Measurements from ENCODE around the gene TMEM236. TPM values are rescaled to one million over a fixed set of nuclear protein-coding genes. Genes with fewer than 3 reads are reported as not detected.

Gene TMEM236
- total and polyA plus RNA-seq, 9 of the 15 experiments (the other 6 are each of a cell fraction or from before 2014, with no cell fraction given): 0.04 to 0.13 (median 0.04) TPM; not detected in 4

- TF ChIP-seq MAFF (IDR thresholded peaks at IDR 0.05; ENCODE audit: low read length) (no peak), GATAD2A (IDR thresholded peaks at IDR 0.05) (no peak), ZKSCAN1 (IDR thresholded peaks at IDR 0.05; ENCODE audit: low read depth, low read length) (no peak), MAFK (IDR thresholded peaks at IDR 0.05; ENCODE audit: low read length) (peak; percentile 53), NFE2L1 (tag; IDR thresholded peaks at IDR 0.05; ENCODE audit: borderline replicate concordance, low read depth) (no peak), FOXK1 (CRISPR knock-in tag; IDR thresholded peaks at IDR 0.05; ENCODE audit: borderline replicate concordance) (no peak), ZNF174 (CRISPR knock-in tag; IDR thresholded peaks at IDR 0.05) (no peak), MYNN (IDR thresholded peaks at IDR 0.05) (no peak), MYNN (CRISPR knock-in tag; IDR thresholded peaks at IDR 0.05) (no peak), THRAP3 (IDR thresholded peaks at IDR 0.05; ENCODE audit: borderline replicate concordance) (no peak), ZNF184 (CRISPR knock-in tag; IDR thresholded peaks at IDR 0.05) (no peak), HMGN3 (IDR thresholded peaks at IDR 0.05; ENCODE audit: borderline replicate concordance, extremely low read depth, insufficient read length, low read depth, low read length) (no peak), ZNF561 (CRISPR knock-in tag; conservative IDR thresholded peaks at IDR 0.05) (no peak), MYC (IDR thresholded peaks at IDR 0.05; ENCODE audit: low read depth, low read length) (no peak), MYC (CRISPR knock-in tag; IDR thresholded peaks at IDR 0.05; ENCODE audit: borderline replicate concordance, low read depth) (no peak), ZMIZ1 (IDR thresholded peaks at IDR 0.05; ENCODE audit: low read depth in 2 of 2, low read length in 2 of 2) (0 out of 4 replicates have a peak, but pooled peaks of 1 of the 2 experiments have one; percentile 21)
- TF ChIP-seq, protein P1, sequence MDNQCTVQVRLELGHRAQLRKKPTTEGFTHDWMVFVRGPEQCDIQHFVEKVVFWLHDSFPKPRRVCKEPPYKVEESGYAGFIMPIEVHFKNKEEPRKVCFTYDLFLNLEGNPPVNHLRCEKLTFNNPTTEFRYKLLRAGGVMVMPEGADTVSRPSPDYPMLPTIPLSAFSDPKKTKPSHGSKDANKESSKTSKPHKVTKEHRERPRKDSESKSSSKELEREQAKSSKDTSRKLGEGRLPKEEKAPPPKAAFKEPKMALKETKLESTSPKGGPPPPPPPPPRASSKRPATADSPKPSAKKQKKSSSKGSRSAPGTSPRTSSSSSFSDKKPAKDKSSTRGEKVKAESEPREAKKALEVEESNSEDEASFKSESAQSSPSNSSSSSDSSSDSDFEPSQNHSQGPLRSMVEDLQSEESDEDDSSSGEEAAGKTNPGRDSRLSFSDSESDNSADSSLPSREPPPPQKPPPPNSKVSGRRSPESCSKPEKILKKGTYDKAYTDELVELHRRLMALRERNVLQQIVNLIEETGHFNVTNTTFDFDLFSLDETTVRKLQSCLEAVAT (IDR thresholded peaks at IDR 0.05): peak in 1 of 2 experiments; percentile 95; a peak in 2 of 4 replicates
- TF ChIP-seq, protein P2, sequence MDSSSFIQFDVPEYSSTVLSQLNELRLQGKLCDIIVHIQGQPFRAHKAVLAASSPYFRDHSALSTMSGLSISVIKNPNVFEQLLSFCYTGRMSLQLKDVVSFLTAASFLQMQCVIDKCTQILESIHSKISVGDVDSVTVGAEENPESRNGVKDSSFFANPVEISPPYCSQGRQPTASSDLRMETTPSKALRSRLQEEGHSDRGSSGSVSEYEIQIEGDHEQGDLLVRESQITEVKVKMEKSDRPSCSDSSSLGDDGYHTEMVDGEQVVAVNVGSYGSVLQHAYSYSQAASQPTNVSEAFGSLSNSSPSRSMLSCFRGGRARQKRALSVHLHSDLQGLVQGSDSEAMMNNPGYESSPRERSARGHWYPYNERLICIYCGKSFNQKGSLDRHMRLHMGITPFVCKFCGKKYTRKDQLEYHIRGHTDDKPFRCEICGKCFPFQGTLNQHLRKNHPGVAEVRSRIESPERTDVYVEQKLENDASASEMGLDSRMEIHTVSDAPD (CRISPR knock-in tag; IDR thresholded peaks at IDR 0.05): no peak
- TF ChIP-seq, protein P3, sequence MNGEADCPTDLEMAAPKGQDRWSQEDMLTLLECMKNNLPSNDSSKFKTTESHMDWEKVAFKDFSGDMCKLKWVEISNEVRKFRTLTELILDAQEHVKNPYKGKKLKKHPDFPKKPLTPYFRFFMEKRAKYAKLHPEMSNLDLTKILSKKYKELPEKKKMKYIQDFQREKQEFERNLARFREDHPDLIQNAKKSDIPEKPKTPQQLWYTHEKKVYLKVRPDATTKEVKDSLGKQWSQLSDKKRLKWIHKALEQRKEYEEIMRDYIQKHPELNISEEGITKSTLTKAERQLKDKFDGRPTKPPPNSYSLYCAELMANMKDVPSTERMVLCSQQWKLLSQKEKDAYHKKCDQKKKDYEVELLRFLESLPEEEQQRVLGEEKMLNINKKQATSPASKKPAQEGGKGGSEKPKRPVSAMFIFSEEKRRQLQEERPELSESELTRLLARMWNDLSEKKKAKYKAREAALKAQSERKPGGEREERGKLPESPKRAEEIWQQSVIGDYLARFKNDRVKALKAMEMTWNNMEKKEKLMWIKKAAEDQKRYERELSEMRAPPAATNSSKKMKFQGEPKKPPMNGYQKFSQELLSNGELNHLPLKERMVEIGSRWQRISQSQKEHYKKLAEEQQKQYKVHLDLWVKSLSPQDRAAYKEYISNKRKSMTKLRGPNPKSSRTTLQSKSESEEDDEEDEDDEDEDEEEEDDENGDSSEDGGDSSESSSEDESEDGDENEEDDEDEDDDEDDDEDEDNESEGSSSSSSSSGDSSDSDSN (IDR thresholded peaks at IDR 0.05; ENCODE audit: borderline replicate concordance in 1 of 2, low read depth in 2 of 2, low read length in 2 of 2): no peak
Measured at GRCh38 chr10:17787087-17787961, 35.3 kb downstream of the TMEM236 start (continued).
